NB4 (cell line): ENCODE measurements around the gene ST14.

ENCODE experiments used
- CTCF ChIP-seq: IDR thresholded peaks from one replicate; pipeline ENCODE4 v1.5.1; 2012; ENCODE audit warnings: low read depth, low read length
- POLR2A ChIP-seq: IDR thresholded peaks from 2 replicates; pipeline ENCODE4 v1.6.1; 2011; ENCODE audit warnings: mild to moderate bottlenecking; ENCODE audit not compliant: insufficient read length; ENCODE audit errors: extremely low read depth

- TF ChIP-seq CTCF (no peak), POLR2A (no peak)
These were observed 41.4 kb downstream of the ST14 start for GRCh38 chr11:130201026-130201425.
